ENCODE data around the gene SMTN. TPM values are rescaled to one million over a fixed set of nuclear protein-coding genes. Genes with fewer than 3 reads are reported as not detected.

Gene SMTN
- total RNA-seq, 4 donors from 2014 or later = 42.3 to 54.6 (median 50.5) TPM

DNA sequence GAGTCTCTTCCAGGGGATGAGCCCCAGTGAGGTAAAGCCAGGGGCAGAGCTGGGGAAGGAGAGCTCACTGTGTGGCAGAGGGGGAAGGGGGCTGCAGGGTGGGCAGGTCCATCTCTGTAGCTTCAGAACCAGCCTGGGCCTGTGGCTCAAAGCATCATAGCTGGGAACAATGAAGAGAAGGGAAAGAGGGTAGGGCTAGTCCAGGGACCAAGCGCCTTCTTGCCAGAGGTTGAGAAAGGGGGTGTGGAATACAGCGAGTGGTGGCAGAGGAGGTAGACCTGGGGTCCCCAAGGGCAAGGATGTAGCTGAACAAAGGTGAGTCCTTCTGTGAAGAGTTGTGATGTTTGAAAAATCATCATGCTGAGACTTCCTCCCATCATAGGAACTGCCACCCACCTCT, 60.4 kb downstream of the SMTN start:
- no peak overlapping the region for H3K27ac ChIP-seq
- TF ChIP-seq, protein P1, sequence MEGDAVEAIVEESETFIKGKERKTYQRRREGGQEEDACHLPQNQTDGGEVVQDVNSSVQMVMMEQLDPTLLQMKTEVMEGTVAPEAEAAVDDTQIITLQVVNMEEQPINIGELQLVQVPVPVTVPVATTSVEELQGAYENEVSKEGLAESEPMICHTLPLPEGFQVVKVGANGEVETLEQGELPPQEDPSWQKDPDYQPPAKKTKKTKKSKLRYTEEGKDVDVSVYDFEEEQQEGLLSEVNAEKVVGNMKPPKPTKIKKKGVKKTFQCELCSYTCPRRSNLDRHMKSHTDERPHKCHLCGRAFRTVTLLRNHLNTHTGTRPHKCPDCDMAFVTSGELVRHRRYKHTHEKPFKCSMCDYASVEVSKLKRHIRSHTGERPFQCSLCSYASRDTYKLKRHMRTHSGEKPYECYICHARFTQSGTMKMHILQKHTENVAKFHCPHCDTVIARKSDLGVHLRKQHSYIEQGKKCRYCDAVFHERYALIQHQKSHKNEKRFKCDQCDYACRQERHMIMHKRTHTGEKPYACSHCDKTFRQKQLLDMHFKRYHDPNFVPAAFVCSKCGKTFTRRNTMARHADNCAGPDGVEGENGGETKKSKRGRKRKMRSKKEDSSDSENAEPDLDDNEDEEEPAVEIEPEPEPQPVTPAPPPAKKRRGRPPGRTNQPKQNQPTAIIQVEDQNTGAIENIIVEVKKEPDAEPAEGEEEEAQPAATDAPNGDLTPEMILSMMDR (IDR thresholded peaks at IDR 0.05) = no peak
- DNase-seq (ENCODE audit: low spot score in 2 of 2) = no peak
- H3K4me1 ChIP-seq = peaks cover 34% of the 10 kb centered on the region
- no peaks in the 10 kb centered on the region for H3K36me3 ChIP-seq
- no peak overlapping the region for H3K4me3 ChIP-seq
- peaks cover 18% of the 10 kb centered on the region for H3K27me3 ChIP-seq
- 79% methylated on average over 2 of the region's 2 CpGs for WGBS
- H3K9me3 ChIP-seq = no peaks in the 10 kb centered on the region

DNA sequence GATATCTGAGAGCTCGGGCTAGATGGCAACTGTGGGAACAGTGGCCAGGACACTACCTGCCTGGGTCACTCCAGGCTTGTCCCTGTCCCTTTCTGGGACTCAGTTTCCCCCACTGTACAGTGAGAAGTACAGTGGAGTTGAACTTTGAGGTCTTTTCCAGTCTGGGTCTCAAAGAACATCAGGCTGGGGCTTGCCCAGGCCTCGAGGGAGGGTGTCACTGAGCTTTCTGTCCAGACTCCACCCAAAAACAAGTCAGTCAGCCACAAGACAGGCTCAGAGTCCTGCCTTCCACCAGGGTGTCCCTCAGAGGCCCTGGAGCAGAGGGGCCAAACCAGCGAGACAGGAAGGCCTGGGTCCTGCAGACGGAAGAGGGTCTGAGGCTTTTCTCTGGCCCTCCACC, 61.2 kb downstream of the SMTN start:
- Histone ChIP-seq H3K36me3 (no peaks in the 10 kb centered on the region), H3K27me3 (peaks cover 18% of the 10 kb centered on the region), H3K9me3 (no peaks in the 10 kb centered on the region), H3K4me3 (no peak overlapping the region), H3K27ac (peak overlapping the region; percentile 55), H3K4me1 (peaks cover 34% of the 10 kb centered on the region)
- 61% methylated on average over 4 of the region's 4 CpGs for WGBS
- DNase-seq (ENCODE audit: low spot score in 2 of 2) = no peak
- TF ChIP-seq EP300 (IDR thresholded peaks at IDR 0.05) (no peak), POLR2AphosphoS5 (IDR thresholded peaks at IDR 0.05) (no peak), POLR2A (IDR thresholded peaks at IDR 0.05) (no peak)
- TF ChIP-seq, protein P1 (IDR thresholded peaks at IDR 0.05) = no peak

DNA sequence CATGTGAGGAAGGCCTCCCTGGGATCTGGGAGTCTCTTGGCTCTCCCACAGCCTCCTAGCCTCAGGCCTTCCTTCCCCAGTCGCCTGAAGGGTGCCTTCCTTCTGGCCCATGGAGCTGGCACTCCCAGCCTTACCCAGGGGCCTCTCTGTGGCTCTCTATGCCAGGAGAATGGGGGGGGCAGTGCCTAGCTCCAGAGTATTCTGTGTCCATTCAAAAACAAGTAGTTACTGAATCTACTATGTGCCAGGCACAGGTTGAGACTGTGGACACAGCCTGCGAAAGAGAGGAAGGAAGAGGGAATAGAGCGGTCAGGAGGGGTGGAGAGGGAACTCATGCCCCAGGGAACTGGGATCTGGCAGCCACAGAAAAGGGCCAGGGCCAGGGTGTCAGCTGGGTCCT, 61.9 kb downstream of the SMTN start:
- DNase-seq (ENCODE audit: low spot score in 2 of 2) = no peak
- Histone ChIP-seq H3K27ac (peak overlapping the region; percentile 55), H3K27me3 (peaks cover 13% of the 10 kb centered on the region), H3K9me3 (no peaks in the 10 kb centered on the region), H3K36me3 (no peaks in the 10 kb centered on the region), H3K4me3 (no peak overlapping the region), H3K4me1 (peaks cover 34% of the 10 kb centered on the region)
- TF ChIP-seq EP300 (IDR thresholded peaks at IDR 0.05) (no peak), POLR2A (IDR thresholded peaks at IDR 0.05) (no peak), POLR2AphosphoS5 (IDR thresholded peaks at IDR 0.05) (no peak)
- TF ChIP-seq, protein P1 (IDR thresholded peaks at IDR 0.05) = no peak
- WGBS = 39% methylated on average over 3 of the region's 3 CpGs

DNA sequence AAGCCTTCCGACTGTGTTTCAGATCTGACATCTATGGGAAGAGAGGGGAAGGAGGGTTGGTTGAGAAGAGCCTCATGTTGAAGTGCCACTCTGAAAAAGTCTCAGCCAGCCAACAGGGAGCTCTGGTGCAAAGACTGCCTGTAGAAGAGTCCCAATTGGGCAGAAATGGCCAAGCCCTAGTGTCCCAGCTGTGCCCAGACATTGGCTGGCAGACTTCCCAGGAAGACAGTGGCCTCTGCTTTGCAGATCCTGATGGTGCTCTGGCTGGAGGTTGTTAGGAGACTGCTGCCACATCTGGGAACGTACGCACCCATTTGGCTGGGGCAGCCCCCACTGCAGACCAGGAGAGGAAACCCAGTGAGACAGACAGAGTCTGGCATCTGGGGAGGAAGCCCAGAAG, 62.4 kb downstream of the SMTN start:
- Histone ChIP-seq H3K9me3 (no peaks in the 10 kb centered on the region), H3K27ac (no peak overlapping the region), H3K4me1 (peaks cover 36% of the 10 kb centered on the region), H3K36me3 (no peaks in the 10 kb centered on the region), H3K4me3 (no peak overlapping the region), H3K27me3 (peaks cover 9% of the 10 kb centered on the region)
- 82% methylated on average over 2 of the region's 3 CpGs for WGBS
- peak in 1 of 2 donors; percentile 40 for DNase-seq (ENCODE audit: low spot score in 2 of 2)
- no peak for TF ChIP-seq POLR2AphosphoS5 (IDR thresholded peaks at IDR 0.05)
- TF ChIP-seq, protein P1 (IDR thresholded peaks at IDR 0.05) = no peak
- no peak for TF ChIP-seq EP300 (IDR thresholded peaks at IDR 0.05)
- TF ChIP-seq POLR2A (IDR thresholded peaks at IDR 0.05) = no peak

DNA sequence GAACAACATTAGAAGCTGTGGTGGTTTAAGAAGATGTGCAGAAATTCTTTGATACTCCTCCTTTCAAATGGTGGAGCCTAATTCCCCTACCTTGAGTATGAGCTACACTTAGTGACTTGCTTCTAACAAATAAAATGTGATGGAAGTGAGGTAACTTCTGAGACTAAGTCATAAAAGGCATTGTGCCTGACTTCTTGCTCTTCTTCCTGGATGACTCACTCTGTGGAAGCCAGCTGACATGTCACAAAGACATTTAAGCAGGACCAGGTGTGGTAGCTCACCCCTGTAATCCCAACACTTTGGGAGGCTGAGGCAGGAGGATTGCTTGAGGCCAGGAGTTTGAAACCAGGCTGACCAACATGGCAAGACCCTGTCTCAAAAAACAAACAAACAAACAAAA, 63.1 kb downstream of the SMTN start:
- Histone ChIP-seq H3K4me1 (peaks cover 42% of the 10 kb centered on the region), H3K4me3 (no peak overlapping the region), H3K27ac (no peak overlapping the region), H3K27me3 (peaks cover 8% of the 10 kb centered on the region), H3K9me3 (no peaks in the 10 kb centered on the region), H3K36me3 (no peaks in the 10 kb centered on the region)
- no peak for TF ChIP-seq POLR2A (IDR thresholded peaks at IDR 0.05)
- TF ChIP-seq POLR2AphosphoS5 (IDR thresholded peaks at IDR 0.05) = no peak
- no peak for TF ChIP-seq EP300 (IDR thresholded peaks at IDR 0.05)
- TF ChIP-seq, protein P1 (IDR thresholded peaks at IDR 0.05) = no peak
- DNase-seq (ENCODE audit: low spot score in 2 of 2) = no peak

All from suprapubic skin (tissue), 4 donors.